ENCODE results near the gene PRRC2A.
"Not testable (repeated sequence)": the region's sequence is repeated elsewhere in the genome, so short reads cannot be mapped to it uniquely, and the experiment has no call there.

The PRRC2A gene

DNA sequence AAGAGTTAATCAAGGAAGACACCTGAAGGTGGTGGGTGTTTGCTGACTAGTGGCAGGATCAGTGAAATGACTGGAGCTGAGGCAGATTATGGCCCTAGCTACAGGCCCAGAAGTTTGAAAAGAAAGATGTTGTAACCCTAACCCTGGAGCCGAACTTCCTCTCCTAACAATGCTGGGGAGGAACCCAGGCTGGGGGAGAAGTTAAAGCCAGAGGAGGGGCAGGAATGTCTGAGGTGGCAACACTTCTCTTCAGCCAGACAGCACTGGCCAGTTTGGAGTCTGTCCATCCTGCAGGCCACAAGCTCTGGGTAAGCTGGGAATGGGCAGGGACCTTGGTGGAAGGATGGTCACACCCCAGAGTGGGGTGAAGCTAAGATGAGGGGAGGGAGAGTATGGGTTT lies 34.5 kb upstream of the PRRC2A start, which contains the start of gene LST1:
LST1 (plus strand) TSS at position 270 of the 400 bp plus-strand sequence. CDS start 1,023 bp downstream, outside the sequence.
- TF ChIP-seq, protein P1, sequence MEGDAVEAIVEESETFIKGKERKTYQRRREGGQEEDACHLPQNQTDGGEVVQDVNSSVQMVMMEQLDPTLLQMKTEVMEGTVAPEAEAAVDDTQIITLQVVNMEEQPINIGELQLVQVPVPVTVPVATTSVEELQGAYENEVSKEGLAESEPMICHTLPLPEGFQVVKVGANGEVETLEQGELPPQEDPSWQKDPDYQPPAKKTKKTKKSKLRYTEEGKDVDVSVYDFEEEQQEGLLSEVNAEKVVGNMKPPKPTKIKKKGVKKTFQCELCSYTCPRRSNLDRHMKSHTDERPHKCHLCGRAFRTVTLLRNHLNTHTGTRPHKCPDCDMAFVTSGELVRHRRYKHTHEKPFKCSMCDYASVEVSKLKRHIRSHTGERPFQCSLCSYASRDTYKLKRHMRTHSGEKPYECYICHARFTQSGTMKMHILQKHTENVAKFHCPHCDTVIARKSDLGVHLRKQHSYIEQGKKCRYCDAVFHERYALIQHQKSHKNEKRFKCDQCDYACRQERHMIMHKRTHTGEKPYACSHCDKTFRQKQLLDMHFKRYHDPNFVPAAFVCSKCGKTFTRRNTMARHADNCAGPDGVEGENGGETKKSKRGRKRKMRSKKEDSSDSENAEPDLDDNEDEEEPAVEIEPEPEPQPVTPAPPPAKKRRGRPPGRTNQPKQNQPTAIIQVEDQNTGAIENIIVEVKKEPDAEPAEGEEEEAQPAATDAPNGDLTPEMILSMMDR (IDR thresholded peaks at IDR 0.05; ENCODE audit: control insufficient read depth, insufficient read depth, low read depth, low read length, missing control alignments): no peak
- no peak within 1 kb of the TSS for H3K4me3 ChIP-seq (ENCODE audit: control insufficient read depth, low read depth, low read length)
- DNase-seq (ENCODE audit: low read depth): no peak

DNA sequence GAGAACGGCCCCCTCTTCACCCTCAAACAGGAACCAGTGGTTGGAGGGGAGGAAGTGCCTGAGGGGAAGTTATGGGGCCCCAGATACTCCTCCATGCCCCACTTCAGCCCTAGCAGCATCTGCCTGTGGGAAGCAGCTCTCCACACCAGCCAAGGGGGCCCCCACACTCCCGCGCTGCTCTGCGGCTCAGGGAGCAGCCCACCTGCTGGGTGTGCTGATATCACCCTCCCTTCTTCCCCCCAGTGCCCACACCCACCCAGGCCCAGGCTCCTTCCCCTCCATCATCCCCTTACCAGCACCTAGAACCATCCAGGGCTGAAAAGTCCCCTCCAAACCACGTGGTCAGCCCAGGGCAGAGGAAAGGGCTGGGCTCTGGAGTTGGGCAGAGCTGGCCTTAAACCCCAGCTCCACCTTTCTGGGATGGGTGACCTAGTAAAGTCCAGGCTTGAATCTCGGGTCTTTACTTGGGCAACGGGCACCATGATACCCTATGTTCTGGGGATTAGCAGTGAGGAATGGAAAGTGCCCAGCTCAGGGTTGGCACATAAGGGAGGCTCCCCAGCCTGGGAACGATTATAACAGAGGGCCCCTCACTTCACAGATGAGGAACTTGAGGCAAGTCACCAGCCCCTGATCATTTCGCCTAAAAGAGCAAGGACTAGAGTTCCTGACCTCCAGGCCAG lies 33.8 kb upstream of the PRRC2A start:
- no peak for DNase-seq (ENCODE audit: low read depth)
- TF ChIP-seq, protein P1 (IDR thresholded peaks at IDR 0.05; ENCODE audit: control insufficient read depth, insufficient read depth, low read depth, low read length, missing control alignments): no peak
- H3K4me3 ChIP-seq (ENCODE audit: control insufficient read depth, low read depth, low read length): no peak overlapping the region

DNA sequence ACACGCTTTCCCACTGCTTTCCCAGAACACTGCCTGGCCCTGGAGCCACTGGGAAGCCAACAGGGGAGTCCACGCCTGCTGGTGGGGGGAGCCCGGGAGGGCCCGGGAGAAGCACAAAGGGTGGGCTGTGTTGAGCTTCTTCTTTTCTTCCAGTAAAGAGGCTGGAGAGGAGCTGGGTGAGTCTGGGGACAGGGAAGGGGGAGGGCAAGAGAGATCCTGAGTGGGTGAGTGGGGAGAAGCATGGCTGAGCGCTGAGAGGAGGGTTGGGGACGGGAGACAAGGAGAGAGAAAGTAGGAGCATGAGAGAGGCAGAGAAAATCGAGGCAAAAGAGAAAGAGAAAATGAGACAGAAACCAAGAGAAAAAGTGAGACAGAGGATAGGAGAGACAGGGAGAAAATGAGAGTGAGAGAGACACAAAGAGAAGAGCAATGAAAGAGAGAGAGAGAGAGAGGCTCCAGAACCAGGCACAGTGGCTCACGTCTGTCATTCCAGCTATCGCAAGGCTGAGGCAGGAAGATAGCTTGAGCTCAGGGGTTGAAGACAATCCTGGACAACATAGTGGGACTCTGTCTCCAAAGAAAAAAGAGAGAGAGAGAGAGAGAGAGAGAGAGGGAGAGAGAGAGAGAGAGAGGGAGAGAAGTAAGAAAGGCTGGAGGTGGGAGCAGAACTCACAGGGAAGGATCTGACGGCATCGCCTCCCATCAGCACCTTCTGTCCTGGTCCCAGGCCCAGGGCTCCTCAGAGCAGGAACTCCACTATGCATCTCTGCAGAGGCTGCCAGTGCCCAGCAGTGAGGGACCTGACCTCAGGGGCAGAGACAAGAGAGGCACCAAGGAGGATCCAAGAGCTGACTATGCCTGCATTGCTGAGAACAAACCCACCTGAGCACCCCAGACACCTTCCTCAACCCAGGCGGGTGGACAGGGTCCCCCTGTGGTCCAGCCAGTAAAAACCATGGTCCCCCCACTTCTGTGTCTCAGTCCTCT lies 32.4 kb upstream of the PRRC2A start:
- DNase-seq (ENCODE audit: low read depth): no peak
- TF ChIP-seq, protein P1 (IDR thresholded peaks at IDR 0.05; ENCODE audit: control insufficient read depth, insufficient read depth, low read depth, low read length, missing control alignments): no peak
- H3K4me3 ChIP-seq (ENCODE audit: control insufficient read depth, low read depth, low read length): no peak overlapping the region

DNA sequence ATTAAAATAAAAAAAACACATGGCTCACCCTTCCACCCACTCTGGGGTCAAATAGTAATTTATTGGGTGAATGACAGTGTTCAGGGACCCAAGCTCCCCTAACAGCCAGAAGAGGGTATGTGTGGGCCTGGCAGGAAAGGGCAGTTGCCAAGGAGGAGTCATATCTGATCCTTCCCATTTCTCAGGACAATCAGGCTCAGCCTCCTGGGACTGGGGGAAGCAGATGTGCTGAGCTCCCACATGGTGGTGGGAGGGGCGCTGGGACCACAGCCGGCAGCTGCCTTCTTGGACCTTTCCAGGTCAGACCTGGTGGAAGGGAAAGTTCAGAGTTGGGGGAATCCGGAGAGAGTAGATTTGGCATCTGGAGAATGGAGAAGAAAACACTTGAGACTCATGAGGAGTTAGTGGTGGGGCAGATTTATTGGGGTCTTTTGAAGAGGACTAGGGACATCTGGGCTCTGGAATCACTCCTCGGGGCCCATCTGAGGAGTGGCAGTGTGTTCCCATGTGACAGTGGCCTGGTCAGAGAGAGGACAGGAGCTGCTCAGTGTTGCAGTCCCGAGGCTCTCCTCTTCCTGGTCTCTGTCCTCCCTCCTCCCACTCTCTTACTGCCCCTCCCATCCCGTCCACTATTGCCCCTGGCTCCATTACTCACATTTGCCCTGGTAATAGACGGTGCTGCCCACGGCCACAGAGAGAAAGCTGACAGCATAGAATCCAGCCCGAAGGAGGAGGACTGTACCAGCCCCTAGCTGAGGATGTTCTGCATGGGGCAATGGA lies 31.5 kb upstream of the PRRC2A start:
- no peak for DNase-seq (ENCODE audit: low read depth)
- TF ChIP-seq, protein P1 (IDR thresholded peaks at IDR 0.05; ENCODE audit: control insufficient read depth, insufficient read depth, low read depth, low read length, missing control alignments): no peak
- no peak overlapping the region for H3K4me3 ChIP-seq (ENCODE audit: control insufficient read depth, low read depth, low read length)

DNA sequence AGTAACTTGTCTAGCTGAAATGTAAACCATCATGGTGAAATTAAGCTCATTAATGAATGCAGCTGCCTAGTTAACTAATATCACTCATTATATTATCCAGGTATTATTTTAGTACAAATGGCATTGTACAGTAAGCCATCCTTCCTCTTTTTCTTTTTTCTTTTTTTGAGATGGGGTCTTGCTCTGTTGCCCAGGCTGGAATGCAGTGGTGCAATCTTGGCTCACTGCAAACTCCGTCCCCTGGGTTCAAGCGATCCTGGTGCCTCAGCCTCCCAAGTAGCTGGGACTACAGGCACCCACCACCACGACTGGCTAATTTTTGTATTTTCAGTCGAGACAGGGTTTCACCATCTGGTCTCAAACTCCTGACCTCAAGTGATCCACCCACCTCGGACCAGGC lies 29.8 kb upstream of the PRRC2A start:
- DNase-seq (ENCODE audit: low read depth); H3K4me3 ChIP-seq (ENCODE audit: control insufficient read depth, low read depth, low read length): not testable (repeated sequence)

DNA sequence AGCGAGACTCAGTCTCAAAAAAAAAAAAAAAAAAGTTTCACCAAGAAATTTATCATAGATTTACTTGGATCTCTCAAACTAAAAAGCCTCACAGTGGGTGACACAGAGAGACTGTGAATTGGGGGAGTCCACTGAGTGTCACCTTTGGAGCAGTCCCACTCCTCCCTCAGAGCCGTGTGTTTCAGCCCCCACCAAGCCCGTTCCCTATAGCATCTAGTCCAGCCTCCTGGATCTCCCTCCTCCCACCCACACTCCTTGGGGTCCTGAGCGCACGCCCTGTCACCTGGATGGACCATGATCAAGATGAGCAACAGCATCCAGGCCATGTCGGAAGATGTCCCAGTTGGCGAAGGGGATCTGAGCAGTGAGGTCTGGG lies 28.1 kb upstream of the PRRC2A start:
- DNase-seq (ENCODE audit: low read depth): no peak
- TF ChIP-seq, protein P1 (IDR thresholded peaks at IDR 0.05; ENCODE audit: control insufficient read depth, insufficient read depth, low read depth, low read length, missing control alignments): no peak
- H3K4me3 ChIP-seq (ENCODE audit: control insufficient read depth, low read depth, low read length): no peak overlapping the region
